Measurements from ENCODE around the gene ALG3.

DNA sequence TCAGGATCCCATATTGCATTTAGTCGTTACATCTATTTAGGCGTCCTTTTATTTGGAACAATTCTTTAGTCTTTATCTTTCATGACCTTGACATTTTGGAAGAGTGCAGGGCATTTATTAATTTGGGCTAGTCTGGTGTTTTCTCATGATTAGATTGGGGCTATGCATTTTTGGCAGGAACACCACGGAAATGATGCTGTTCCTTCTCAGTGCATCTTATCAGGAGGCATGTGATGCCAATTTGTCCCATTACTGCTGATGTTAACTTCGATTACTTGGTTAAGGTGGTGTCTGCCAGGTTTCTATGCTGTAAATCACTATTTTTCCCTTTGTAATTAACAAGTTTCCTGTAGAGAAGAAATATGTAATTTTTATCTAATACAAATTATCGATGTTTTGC, 37.5 kb downstream of the ALG3 start:
- TF ChIP-seq SP1 (IDR thresholded peaks at IDR 0.05): no peak
- TF ChIP-seq FOXK2 (IDR thresholded peaks at IDR 0.05): no peak
- TF ChIP-seq SUZ12 (IDR thresholded peaks at IDR 0.05): no peak
- TF ChIP-seq FOXA1 (IDR thresholded peaks at IDR 0.05): no peak

Data from HEK293T (cell line).